Measurements from ENCODE around the gene MRPL38. TPM values are rescaled to one million over a fixed set of nuclear protein-coding genes. Genes with fewer than 3 reads are reported as not detected.

MRPL38 gene
- total RNA-seq, 2 donors from 2014 or later = 103 to 118 TPM

DNA sequence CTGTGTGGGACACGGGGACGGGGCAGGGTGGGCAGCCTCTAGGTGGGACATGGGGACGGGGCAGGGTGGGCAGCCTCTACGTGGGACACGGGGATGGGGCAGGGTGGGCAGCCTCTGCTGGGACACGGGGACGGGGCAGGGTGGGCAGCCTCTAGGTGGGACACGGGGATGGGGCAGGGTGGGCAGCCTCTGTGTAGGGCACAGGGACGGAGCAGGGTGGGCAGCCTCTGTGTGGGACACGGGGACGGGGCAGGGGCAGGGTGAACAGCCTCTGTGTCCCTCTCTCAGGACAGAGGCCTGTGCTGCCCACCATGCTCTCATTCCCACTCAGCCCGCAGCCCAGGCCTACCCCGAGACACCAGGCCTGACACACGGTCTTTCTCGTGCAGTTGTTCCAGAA lies 16.9 kb upstream of the MRPL38 start:
- Histone ChIP-seq H3K27ac (ENCODE audit: low read depth, low read length) (no peak overlapping the region), H3K27me3 (ENCODE audit: control insufficient read depth, insufficient read depth, low read length, poor library complexity, severe bottlenecking) (no peaks in the 10 kb centered on the region), H3K4me1 (ENCODE audit: control insufficient read depth, insufficient read depth, low read length) (no peaks in the 10 kb centered on the region), H3K4me3 (ENCODE audit: low read length) (no peak overlapping the region), H3K9me3 (ENCODE audit: control insufficient read depth, low read length) (no peaks in the 10 kb centered on the region), H3K9ac (ENCODE audit: extremely low read depth, low read length, poor library complexity, severe bottlenecking) (no peak overlapping the region), H3K36me3 (ENCODE audit: control insufficient read depth, insufficient read depth, low read length) (peaks cover 11% of the 10 kb centered on the region)
- H3K36me3 Mint-ChIP-seq (ENCODE audit: low read depth) = peaks cover 18% of the 10 kb centered on the region
- H3K27ac Mint-ChIP-seq = no peak overlapping the region
- H3K9me3 Mint-ChIP-seq = no peaks in the 10 kb centered on the region
- H3K4me1 Mint-ChIP-seq = no peaks in the 10 kb centered on the region
- H3K4me3 Mint-ChIP-seq = no peak overlapping the region
- H3K27me3 Mint-ChIP-seq (ENCODE audit: insufficient read depth) = no peaks in the 10 kb centered on the region
- no peak for TF ChIP-seq CTCF (conservative IDR thresholded peaks at IDR 0.05)
- DNase-seq = no peak
- WGBS, 2 experiments (ENCODE audit: insufficient coverage in 1 of 2, insufficient read length in 1 of 2) = 92 to 93% methylated on average over 9 to 15 of the region's 15 CpGs

DNA sequence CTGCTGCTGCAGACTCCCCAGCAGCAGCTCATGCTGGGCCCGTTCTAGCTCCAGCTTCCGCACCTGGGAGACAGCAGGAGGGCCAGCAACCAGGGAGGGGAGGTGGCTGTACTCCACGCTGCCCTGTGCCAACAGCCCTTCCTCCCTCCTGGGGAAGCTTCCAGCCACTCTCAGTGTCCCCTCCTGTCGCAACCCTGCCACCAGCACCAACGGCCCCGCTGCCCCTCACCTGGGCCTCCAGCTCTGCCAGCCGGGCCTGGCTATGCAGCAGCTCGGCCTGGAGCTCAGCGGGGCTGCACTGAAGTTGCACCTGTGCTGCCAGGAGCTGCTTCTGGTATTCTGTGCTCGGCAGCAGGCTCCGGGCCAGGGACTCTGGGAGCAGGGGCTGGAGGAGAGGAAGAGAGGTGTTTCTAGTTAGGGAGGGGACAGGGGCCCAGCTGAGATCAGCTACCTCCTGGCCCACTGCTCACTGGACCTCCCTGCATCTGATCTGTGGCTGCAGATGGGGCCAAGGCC lies 15.4 kb upstream of the MRPL38 start:
- Histone ChIP-seq H3K27me3 (ENCODE audit: control insufficient read depth, insufficient read depth, low read length, poor library complexity, severe bottlenecking) (no peaks in the 10 kb centered on the region), H3K36me3 (ENCODE audit: control insufficient read depth, insufficient read depth, low read length) (no peaks in the 10 kb centered on the region), H3K9ac (ENCODE audit: extremely low read depth, low read length, poor library complexity, severe bottlenecking) (no peak overlapping the region), H3K9me3 (ENCODE audit: control insufficient read depth, low read length) (no peaks in the 10 kb centered on the region), H3K4me1 (ENCODE audit: control insufficient read depth, insufficient read depth, low read length) (no peaks in the 10 kb centered on the region), H3K4me3 (ENCODE audit: low read length) (no peak overlapping the region), H3K27ac (ENCODE audit: low read depth, low read length) (no peak overlapping the region)
- Mint-ChIP-seq H3K27ac (no peak overlapping the region), H3K4me3 (no peak overlapping the region), H3K27me3 (ENCODE audit: insufficient read depth) (no peaks in the 10 kb centered on the region), H3K4me1 (no peaks in the 10 kb centered on the region), H3K36me3 (ENCODE audit: low read depth) (peaks cover 22% of the 10 kb centered on the region), H3K9me3 (no peaks in the 10 kb centered on the region)
- TF ChIP-seq CTCF (conservative IDR thresholded peaks at IDR 0.05) = no peak
- 89 to 94% methylated on average over 6 to 11 of the region's 11 CpGs for WGBS, 2 experiments (ENCODE audit: insufficient coverage in 1 of 2, insufficient read length in 1 of 2)
- no peak for DNase-seq

DNA sequence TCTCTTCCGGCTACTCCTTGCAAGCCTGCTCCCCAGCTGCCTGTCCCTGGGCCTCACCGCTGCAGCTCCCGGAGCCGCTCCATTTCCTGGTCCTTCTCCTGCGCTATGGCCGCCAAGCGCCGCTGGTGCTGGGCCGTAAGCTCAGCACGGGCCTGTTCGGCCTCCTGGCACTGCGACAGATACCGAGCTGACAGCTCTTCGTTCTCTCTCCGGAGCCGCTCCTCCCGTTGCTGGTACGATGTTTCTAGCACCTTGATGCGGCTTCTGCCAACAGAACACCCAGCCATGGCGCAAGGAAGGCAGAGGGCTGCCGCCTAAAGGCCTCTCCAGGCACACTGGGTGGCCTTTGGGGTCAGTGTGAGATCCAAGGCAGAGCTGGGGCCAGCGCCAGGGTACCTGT lies 14.9 kb upstream of the MRPL38 start:
- H3K36me3 Mint-ChIP-seq (ENCODE audit: low read depth) = peaks cover 26% of the 10 kb centered on the region
- no peaks in the 10 kb centered on the region for H3K36me3 ChIP-seq (ENCODE audit: control insufficient read depth, insufficient read depth, low read length)
- 93 to 97% methylated on average over 21 to 22 of the region's 22 CpGs for WGBS, 2 experiments (ENCODE audit: insufficient coverage in 1 of 2, insufficient read length in 1 of 2)
- no peaks in the 10 kb centered on the region for H3K9me3 Mint-ChIP-seq
- no peak overlapping the region for H3K9ac ChIP-seq (ENCODE audit: extremely low read depth, low read length, poor library complexity, severe bottlenecking)
- H3K27me3 ChIP-seq (ENCODE audit: control insufficient read depth, insufficient read depth, low read length, poor library complexity, severe bottlenecking) = no peaks in the 10 kb centered on the region
- H3K4me3 Mint-ChIP-seq = no peak overlapping the region
- no peaks in the 10 kb centered on the region for H3K27me3 Mint-ChIP-seq (ENCODE audit: insufficient read depth)
- H3K4me1 Mint-ChIP-seq = no peaks in the 10 kb centered on the region
- H3K27ac ChIP-seq (ENCODE audit: low read depth, low read length) = no peak overlapping the region
- no peak for TF ChIP-seq CTCF (conservative IDR thresholded peaks at IDR 0.05)
- no peak overlapping the region for H3K4me3 ChIP-seq (ENCODE audit: low read length)
- H3K4me1 ChIP-seq (ENCODE audit: control insufficient read depth, insufficient read depth, low read length) = no peaks in the 10 kb centered on the region
- no peak for DNase-seq
- no peak overlapping the region for H3K27ac Mint-ChIP-seq
- no peaks in the 10 kb centered on the region for H3K9me3 ChIP-seq (ENCODE audit: control insufficient read depth, low read length)

Data from endodermal cell (in vitro differentiated cells).